Endodermal cell (in vitro differentiated cells): Measurements from ENCODE around the gene ZBTB34. TPM values are rescaled to one million over a fixed set of nuclear protein-coding genes. Genes with fewer than 3 reads are reported as not detected.

ENCODE experiments used
- DNase-seq: peaks from one replicate; pipeline ENCODE4 v3.0.0-alpha.2; 2017
- H3K27ac ChIP-seq: 2 replicates; pipeline ENCODE4 v1.5.1; 2013; ENCODE audit warnings: mild to moderate bottlenecking, low read depth, low read length, moderate library complexity
- H3K27me3 ChIP-seq: 2 replicates; pipeline ENCODE4 v1.6.1; 2013; ENCODE audit warnings: mild to moderate bottlenecking, low read length, moderate library complexity; ENCODE audit not compliant: insufficient read depth, control insufficient read depth, poor library complexity, severe bottlenecking
- H3K36me3 ChIP-seq: 2 replicates; pipeline ENCODE4 v1.7.0; 2013; ENCODE audit warnings: mild to moderate bottlenecking, low read length, moderate library complexity; ENCODE audit not compliant: control insufficient read depth, insufficient read depth
- H3K4me1 ChIP-seq: one replicate; pipeline ENCODE4 v1.7.0; 2013; ENCODE audit warnings: low read length; ENCODE audit not compliant: control insufficient read depth, insufficient read depth
- H3K4me3 ChIP-seq: 2 replicates; pipeline ENCODE4 v1.5.1; 2013; ENCODE audit warnings: mild to moderate bottlenecking, low read length, moderate library complexity
- H3K9ac ChIP-seq: 2 replicates; pipeline ENCODE4 v1.6.1; 2013; ENCODE audit warnings: mild to moderate bottlenecking, low read length, moderate library complexity; ENCODE audit not compliant: poor library complexity, severe bottlenecking; ENCODE audit errors: extremely low read depth
- H3K9me3 ChIP-seq: 2 replicates; pipeline ENCODE4 v1.6.1; 2013; ENCODE audit warnings: mild to moderate bottlenecking, low read length, moderate library complexity; ENCODE audit not compliant: control insufficient read depth
- H3K27ac Mint-ChIP-seq: 2 replicates; pipeline ENCODE4 v1.8.0; 2020; ENCODE audit warnings: mixed read lengths
- H3K27me3 Mint-ChIP-seq: 2 replicates; pipeline ENCODE4 v1.8.0; 2021; ENCODE audit warnings: mild to moderate bottlenecking, mixed read lengths; ENCODE audit not compliant: insufficient read depth
- H3K36me3 Mint-ChIP-seq: 2 replicates; pipeline ENCODE4 v1.8.0; 2020; ENCODE audit warnings: low read depth, mixed read lengths
- H3K4me1 Mint-ChIP-seq: 2 replicates; pipeline ENCODE4 v1.8.0; 2020; ENCODE audit warnings: mixed read lengths
- H3K4me3 Mint-ChIP-seq: 2 replicates; pipeline ENCODE4 v1.8.0; 2020; ENCODE audit warnings: mild to moderate bottlenecking, moderate library complexity, mixed read lengths
- H3K9me3 Mint-ChIP-seq: 2 replicates; pipeline ENCODE4 v1.8.0; 2020; ENCODE audit warnings: mild to moderate bottlenecking, mixed read lengths
- CTCF ChIP-seq: fragments of 200-600 bp; sonication (generic); conservative IDR thresholded peaks from 2 replicates; pipeline ENCODE4 v1.5.0; 2021; ENCODE audit warnings: antibody characterized with exemption, mild to moderate bottlenecking
- WGBS, 2 experiments: methylation state at CpG; one replicate each; pipeline versions ENCODE4 v1.1.5 to v1.1.7; 2013; ENCODE audit warnings: missing lambda C conversion rate in 2 of 2, mixed read lengths in 1 of 2; ENCODE audit not compliant: insufficient coverage in 1 of 2, insufficient read length in 1 of 2; 5-methylcytosine and 5-hydroxymethylcytosine counted together
- total RNA-seq, 2 donors: library from RNA; stranded (reverse); fragmentation: NEBNext Ultra II Directional in 1 of 2; extraction: Animal tissue kit (Norgen Biotek cat#: 25700) in 1 of 2; gene quantifications; 2 replicates in 1 of 2; 3 replicates in 1 of 2; pipeline ENCODE4 v1.2.1, GENCODE V29; 2021

The ZBTB34 gene
- total RNA-seq, 2 donors from 2014 or later: 19.7 to 24.9 TPM

GRCh38 chr9:126833710-126834345 is 26.6 kb upstream of the ZBTB34 start:
- Histone ChIP-seq H3K4me1 (no peaks in the 10 kb centered on the region), H3K9me3 (no peaks in the 10 kb centered on the region), H3K4me3 (no peak overlapping the region), H3K9ac (no peak overlapping the region), H3K36me3 (peaks cover 51% of the 10 kb centered on the region), H3K27ac (no peak overlapping the region), H3K27me3 (no peaks in the 10 kb centered on the region)
- Mint-ChIP-seq H3K27ac (no peak overlapping the region), H3K27me3 (no peaks in the 10 kb centered on the region), H3K4me1 (no peaks in the 10 kb centered on the region), H3K4me3 (no peak overlapping the region), H3K9me3 (no peaks in the 10 kb centered on the region), H3K36me3 (peaks cover 41% of the 10 kb centered on the region)
- WGBS, 2 experiments: 95 to 98% methylated on average over 7 to 8 of the region's 8 CpGs
- no peak for TF ChIP-seq CTCF
- no peak for DNase-seq

- H3K4me1 ChIP-seq: no peaks in the 10 kb centered on the region
- H3K9me3 ChIP-seq: no peaks in the 10 kb centered on the region
- H3K36me3 ChIP-seq: peaks cover 51% of the 10 kb centered on the region
- H3K4me3 ChIP-seq: no peak overlapping the region
- no peak overlapping the region for H3K27ac ChIP-seq
- DNase-seq: no peak
- 98 to 100% methylated on average over 1 to 2 of the region's 2 CpGs for WGBS, 2 experiments
- peaks cover 41% of the 10 kb centered on the region for H3K36me3 Mint-ChIP-seq
- no peaks in the 10 kb centered on the region for H3K4me1 Mint-ChIP-seq
- no peaks in the 10 kb centered on the region for H3K9me3 Mint-ChIP-seq
- H3K27me3 ChIP-seq: no peaks in the 10 kb centered on the region
- no peak overlapping the region for H3K9ac ChIP-seq
- no peaks in the 10 kb centered on the region for H3K27me3 Mint-ChIP-seq
- no peak overlapping the region for H3K4me3 Mint-ChIP-seq
- H3K27ac Mint-ChIP-seq: no peak overlapping the region
- no peak for TF ChIP-seq CTCF
These were observed 25.8 kb upstream of the ZBTB34 start for GRCh38 chr9:126834672-126835071.

- whole genome bisulfite sequencing, 2 experiments: 88 to 100% methylated on average over 1 of the region's 2 CpGs
- no peak for TF ChIP-seq CTCF
- Mint-ChIP-seq H3K4me1 (no peaks in the 10 kb centered on the region), H3K4me3 (no peak overlapping the region), H3K27me3 (no peaks in the 10 kb centered on the region), H3K9me3 (no peaks in the 10 kb centered on the region), H3K36me3 (peaks cover 38% of the 10 kb centered on the region), H3K27ac (no peak overlapping the region)
- DNase-seq: no peak
- H3K4me3 ChIP-seq: no peak overlapping the region
- H3K27me3 ChIP-seq: no peaks in the 10 kb centered on the region
- H3K9me3 ChIP-seq: no peaks in the 10 kb centered on the region
- no peak overlapping the region for H3K27ac ChIP-seq
- H3K36me3 ChIP-seq: peaks cover 44% of the 10 kb centered on the region
- H3K9ac ChIP-seq: no peak overlapping the region
- no peaks in the 10 kb centered on the region for H3K4me1 ChIP-seq
These were observed 24.2 kb upstream of the ZBTB34 start for GRCh38 chr9:126836216-126836615.
